Loucy (cell line): ENCODE data around the gene PYGL.

Source experiments
- CTCF ChIP-seq: fragments of 200-600 bp; sonication (generic); conservative IDR thresholded peaks from 2 replicates; pipeline ENCODE4 v1.5.1; 2014; ENCODE audit warnings: mild to moderate bottlenecking, antibody characterized with exemption, low read length
- EZH2phosphoT487 ChIP-seq: fragments of 200-600 bp; IDR thresholded peaks from 2 replicates; pipeline ENCODE4 v1.6.1; 2018; ENCODE audit warnings: antibody characterized with exemption, mild to moderate bottlenecking, moderate library complexity, borderline replicate concordance

DNA sequence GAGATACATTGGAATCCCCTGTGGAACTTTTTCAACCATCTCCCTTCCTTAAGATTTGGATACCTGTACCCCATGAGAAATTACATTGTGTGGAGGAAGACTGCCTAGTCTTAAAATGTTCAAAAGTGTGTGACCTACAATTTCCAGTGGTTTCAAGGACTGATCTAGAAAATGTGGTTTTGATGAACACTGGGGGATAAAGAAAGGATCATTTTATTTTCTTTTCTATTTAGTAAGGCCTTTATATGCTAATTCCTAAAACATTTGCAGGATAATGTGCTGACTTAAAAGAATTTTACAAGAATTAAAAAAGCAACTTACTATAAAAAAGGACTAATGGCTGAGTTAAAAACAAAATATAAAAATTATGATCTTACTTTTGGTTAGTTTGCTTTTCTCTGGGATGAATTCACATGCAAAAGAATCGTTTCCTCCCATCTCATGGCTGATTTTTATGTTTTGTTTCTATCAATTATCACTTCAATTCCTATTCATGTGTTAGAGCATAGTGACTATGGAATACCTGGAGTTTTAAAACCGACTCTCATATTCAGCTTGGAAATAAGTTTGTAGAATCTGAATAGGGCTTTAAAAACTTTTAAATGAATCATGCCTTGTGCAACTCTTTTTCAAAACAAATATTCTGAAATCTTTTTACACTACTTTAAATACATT is 39.9 kb upstream of the PYGL start:
- TF ChIP-seq CTCF = no peak
- no peak for TF ChIP-seq EZH2phosphoT487
